Lower leg skin (tissue), 4 donors: ENCODE results near the gene DTNA. TPM values are rescaled to one million over a fixed set of nuclear protein-coding genes. Genes with fewer than 3 reads are reported as not detected.
"Not testable (repeated sequence)": the region's sequence is repeated elsewhere in the genome, so short reads cannot be mapped to it uniquely, and the experiment has no call there.

Experiments used
- DNase-seq, 2 donors: peaks; one replicate each; pipeline ENCODE4 v3.0.0-alpha.2; 2019; ENCODE audit warnings: low spot score in 2 of 2
- H3K4me3 ChIP-seq: fragments of 200-600 bp; sonication (generic); 2 replicates; pipeline ENCODE4 v1.5.1; 2017; ENCODE audit warnings: mild to moderate bottlenecking, low read depth; ENCODE audit not compliant: poor library complexity, severe bottlenecking
- CTCF ChIP-seq, 3 donors: fragments of 450-650 bp; IDR thresholded peaks; one replicate each; pipeline ENCODE4 v1.5.1; 2016; ENCODE audit warnings: antibody characterized with exemption in 3 of 3, mild to moderate bottlenecking in 3 of 3, moderate library complexity in 2 of 3
- POLR2A ChIP-seq, 2 donors: fragments of 450-650 bp; IDR thresholded peaks; one replicate each; pipeline ENCODE4 v1.6.1; 2016 to 2017; ENCODE audit warnings: antibody characterized with exemption in 2 of 2, mild to moderate bottlenecking in 1 of 2, moderate library complexity in 1 of 2
- WGBS, 2 donors: methylation state at CpG; one replicate each; pipeline ENCODE4 v1.1.5; 2018; 5-methylcytosine and 5-hydroxymethylcytosine counted together
- intact Hi-C: fragments of 100-400 bp; cut with DNase I; formaldehyde crosslinking; loops from one replicate; pipeline ENCODE4 v1.15.0; 2023; ENCODE audit warnings: low total_unique reads
- total RNA-seq, 4 donors: library from RNA; depleted of rRNA; stranded (reverse); fragments of >200 nt; gene quantifications; one replicate each; pipeline ENCODE4 v1.1.0, GENCODE V29; 2016

DTNA gene
- total RNA-seq, 4 donors from 2014 or later, result 3.3 to 8.0 (median 5.7) TPM

DNA sequence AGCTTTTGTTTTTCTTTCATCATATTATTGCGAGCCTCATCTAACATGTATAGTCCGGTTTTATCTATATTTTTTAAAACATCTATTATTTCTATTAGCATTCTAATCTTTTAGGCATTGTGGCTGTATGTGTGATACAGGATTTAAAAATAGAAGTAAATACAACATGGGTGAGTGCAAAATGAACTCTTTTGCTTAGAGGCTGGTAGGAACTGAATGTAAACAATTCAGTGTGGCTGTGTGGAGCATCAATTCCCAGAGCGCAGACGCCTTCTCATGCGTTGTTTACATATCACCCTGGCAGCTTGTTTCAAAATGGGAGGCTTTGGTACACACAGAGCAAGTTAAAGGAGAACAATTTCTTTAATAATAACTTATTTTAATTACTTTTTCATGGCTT lies 836 bp downstream of the DTNA start:
- no peak for DNase-seq
- intact Hi-C loops, result no loop called here
- TF ChIP-seq CTCF (IDR thresholded peaks at IDR 0.05) (no peak), POLR2A (IDR thresholded peaks at IDR 0.05) (no peak)
- 65 to 67% methylated on average over 5 of the region's 5 CpGs for WGBS, 2 donors
- H3K4me3 ChIP-seq, result no peak overlapping the region

GRCh38 chr18:34716111-34716510 lies 6.0 kb downstream of the DTNA start:
- 83 to 92% methylated on average over 14 of the region's 14 CpGs for WGBS, 2 donors
- intact Hi-C loops, H3K4me3 ChIP-seq, DNase-seq: not testable (repeated sequence)

DNA sequence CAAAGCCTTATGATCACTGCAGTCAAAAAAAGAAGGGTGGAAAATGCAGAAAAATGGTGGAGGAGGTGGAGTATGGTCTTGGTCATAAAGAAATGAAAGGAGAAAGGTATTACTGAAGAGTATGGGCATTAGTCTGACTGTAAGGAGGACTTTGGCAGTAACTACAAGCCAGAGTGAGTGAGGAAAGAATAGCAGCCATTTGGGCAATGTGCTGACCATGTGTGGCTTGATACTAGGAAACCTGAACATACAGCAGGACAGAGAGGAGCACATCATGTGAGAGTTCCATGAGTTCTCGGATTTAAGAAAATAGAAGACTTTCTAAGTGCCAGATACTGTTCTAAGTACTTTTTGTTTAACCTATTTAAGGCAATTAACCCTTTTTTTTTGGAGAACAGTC lies 8.5 kb downstream of the DTNA start:
- WGBS, 2 donors, result 50 to 79% methylated on average over 1 of the region's 1 CpG
- intact Hi-C loops, result no loop called here
- TF ChIP-seq POLR2A (IDR thresholded peaks at IDR 0.05) (no peak), CTCF (IDR thresholded peaks at IDR 0.05) (no peak)
- H3K4me3 ChIP-seq, result no peak overlapping the region
- no peak for DNase-seq

DNA sequence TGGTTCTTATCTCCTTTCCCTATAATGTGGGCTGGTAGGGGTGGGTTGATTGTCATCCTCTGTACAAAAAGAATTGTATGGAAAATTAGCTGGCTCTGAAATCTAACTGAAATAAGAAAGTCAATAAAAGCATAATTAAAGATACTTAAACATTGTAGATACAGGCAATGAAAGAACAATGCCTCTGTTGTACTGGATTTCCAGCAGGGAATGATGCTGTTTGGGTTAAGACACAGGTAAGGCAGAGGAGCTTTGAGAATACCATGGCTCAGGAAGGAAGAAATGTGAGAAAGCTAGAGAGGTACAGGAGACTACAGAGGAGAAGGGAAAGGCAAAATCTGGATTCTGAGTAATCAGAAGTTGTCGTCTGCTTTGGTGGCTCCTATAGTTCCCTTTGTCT lies 10.1 kb downstream of the DTNA start:
- 91 to 100% methylated on average over 1 of the region's 1 CpG for WGBS, 2 donors
- no peak overlapping the region for H3K4me3 ChIP-seq
- intact Hi-C loops, result no loop called here
- DNase-seq, result no peak
- TF ChIP-seq POLR2A (IDR thresholded peaks at IDR 0.05) (no peak), CTCF (IDR thresholded peaks at IDR 0.05) (no peak)

- 72 to 78% methylated on average over 3 of the region's 3 CpGs for WGBS, 2 donors
- TF ChIP-seq CTCF (IDR thresholded peaks at IDR 0.05) (no peak), POLR2A (IDR thresholded peaks at IDR 0.05) (no peak)
- no peak overlapping the region for H3K4me3 ChIP-seq
- intact Hi-C loops, result no loop called here
- DNase-seq, result no peak
Observed at GRCh38 chr18:34723143-34723542, 13.0 kb downstream of the DTNA start.

- DNase-seq, H3K4me3 ChIP-seq, intact Hi-C loops: not testable (repeated sequence)
- WGBS, 2 donors, result 90 to 96% methylated on average over 6 of the region's 6 CpGs
Observed at GRCh38 chr18:34725737-34726136, 15.6 kb downstream of the DTNA start.

DNA sequence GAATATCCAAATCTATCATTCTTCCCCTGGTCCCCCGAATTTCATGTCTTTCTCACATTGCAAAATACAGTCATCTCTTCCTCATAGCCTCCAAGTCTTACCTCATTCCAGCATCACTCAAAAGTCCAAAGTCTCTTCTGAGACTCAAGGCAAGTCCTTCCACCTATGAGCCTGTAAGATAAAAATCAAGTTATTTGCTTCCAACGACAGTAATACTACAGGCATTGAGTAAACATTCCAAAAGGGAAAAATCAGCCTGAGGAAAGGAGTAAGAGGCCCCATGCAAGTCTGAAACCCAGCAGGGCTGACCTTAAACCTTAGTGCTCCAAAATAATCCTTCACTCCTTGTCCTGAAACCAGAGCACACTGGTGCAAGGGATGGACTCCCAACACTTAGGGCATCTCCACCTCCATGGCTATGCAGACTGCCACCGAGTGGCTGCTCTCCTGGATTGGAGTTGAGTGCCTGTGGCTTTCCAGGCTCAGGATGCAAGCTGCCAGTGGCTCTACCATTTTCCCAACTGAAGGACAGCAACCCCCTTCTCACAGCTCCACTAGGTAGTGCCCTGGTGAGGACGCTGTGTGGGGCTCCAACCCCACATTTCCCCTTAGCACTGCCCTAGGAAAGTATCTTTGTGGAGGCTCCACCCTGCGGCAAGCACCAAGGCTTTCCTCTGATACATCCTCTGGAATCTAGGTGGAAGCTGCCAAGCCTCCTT lies 16.3 kb downstream of the DTNA start:
- intact Hi-C loops, result no loop called here
- no peak overlapping the region for H3K4me3 ChIP-seq
- DNase-seq, result no peak
- WGBS, 2 donors, result 64 to 77% methylated on average over 5 of the region's 5 CpGs
- TF ChIP-seq POLR2A (IDR thresholded peaks at IDR 0.05) (no peak), CTCF (IDR thresholded peaks at IDR 0.05) (no peak)
